Measurements from ENCODE around the gene KIF16B. TPM values are rescaled to one million over a fixed set of nuclear protein-coding genes. Genes with fewer than 3 reads are reported as not detected.

KIF16B gene
- total RNA-seq, 1 donor from 2014 or later = 7.0 TPM

DNA sequence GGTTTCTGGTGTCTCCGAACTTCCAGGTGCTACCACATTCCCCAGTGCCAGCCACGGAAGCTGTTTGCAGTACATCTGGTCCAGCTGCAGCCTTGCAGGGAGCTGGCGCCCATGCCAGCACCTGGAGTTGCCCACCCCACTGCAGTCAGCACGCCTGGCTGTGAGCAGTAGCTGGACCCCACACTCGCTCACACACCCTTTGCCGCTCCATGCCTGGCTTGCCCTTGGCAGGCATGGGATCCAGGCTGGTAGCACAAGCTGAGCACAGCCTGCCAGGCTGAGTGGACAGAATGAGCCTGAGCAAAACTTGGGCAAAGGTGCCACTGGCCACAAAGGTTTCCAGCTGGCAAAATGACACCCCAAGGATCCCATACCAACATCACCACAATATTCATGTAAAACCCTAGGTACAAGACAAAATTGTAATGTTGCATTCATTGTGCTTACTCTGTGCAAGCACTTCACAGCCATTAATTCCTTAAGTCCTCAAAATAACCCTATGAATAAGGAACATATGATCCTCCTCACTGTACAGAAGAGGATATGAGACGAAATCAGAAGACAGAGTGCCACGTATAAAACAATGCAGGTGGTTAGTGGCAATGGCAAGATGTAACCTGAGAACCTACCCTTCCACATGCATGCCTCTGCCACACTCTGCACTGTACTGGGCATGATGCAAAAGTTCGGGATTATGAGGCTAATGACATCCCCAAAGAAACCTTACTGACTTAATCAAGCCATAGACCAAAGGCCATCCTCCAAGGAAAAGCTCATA is 18.3 kb downstream of the KIF16B start:
- DNase-seq (ENCODE audit: low read depth) = no peak
- no peaks in the 10 kb centered on the region for H3K79me2 ChIP-seq (ENCODE audit: insufficient read depth, low read length)
- H3K4me1 Mint-ChIP-seq (ENCODE audit: low read depth, unreplicated experiment) = peaks cover 7% of the 10 kb centered on the region
- H3K27me3 Mint-ChIP-seq (ENCODE audit: low read depth, unreplicated experiment) = no peaks in the 10 kb centered on the region
- no peaks in the 10 kb centered on the region for H3K36me3 Mint-ChIP-seq (ENCODE audit: low read depth, unreplicated experiment)
- no peak for FAIRE-seq
- peaks cover 5% of the 10 kb centered on the region for H3K9me3 Mint-ChIP-seq (ENCODE audit: unreplicated experiment)
- no peaks in the 10 kb centered on the region for H3K9me3 ChIP-seq (ENCODE audit: insufficient read depth, low read depth, low read length)
- no peak overlapping the region for H3K4me2 ChIP-seq (ENCODE audit: low read length)
- peaks cover 33% of the 10 kb centered on the region for H4K20me1 ChIP-seq (ENCODE audit: insufficient read depth, low read length)
- H3K27ac Mint-ChIP-seq (ENCODE audit: unreplicated experiment) = no peak overlapping the region
- no peak overlapping the region for H3K27ac ChIP-seq (ENCODE audit: low read depth, low read length)
- no peak overlapping the region for H3K4me3 Mint-ChIP-seq (ENCODE audit: unreplicated experiment)
- H2AFZ ChIP-seq (ENCODE audit: low read depth, low read length) = no peak overlapping the region
- TF ChIP-seq, protein P1, sequence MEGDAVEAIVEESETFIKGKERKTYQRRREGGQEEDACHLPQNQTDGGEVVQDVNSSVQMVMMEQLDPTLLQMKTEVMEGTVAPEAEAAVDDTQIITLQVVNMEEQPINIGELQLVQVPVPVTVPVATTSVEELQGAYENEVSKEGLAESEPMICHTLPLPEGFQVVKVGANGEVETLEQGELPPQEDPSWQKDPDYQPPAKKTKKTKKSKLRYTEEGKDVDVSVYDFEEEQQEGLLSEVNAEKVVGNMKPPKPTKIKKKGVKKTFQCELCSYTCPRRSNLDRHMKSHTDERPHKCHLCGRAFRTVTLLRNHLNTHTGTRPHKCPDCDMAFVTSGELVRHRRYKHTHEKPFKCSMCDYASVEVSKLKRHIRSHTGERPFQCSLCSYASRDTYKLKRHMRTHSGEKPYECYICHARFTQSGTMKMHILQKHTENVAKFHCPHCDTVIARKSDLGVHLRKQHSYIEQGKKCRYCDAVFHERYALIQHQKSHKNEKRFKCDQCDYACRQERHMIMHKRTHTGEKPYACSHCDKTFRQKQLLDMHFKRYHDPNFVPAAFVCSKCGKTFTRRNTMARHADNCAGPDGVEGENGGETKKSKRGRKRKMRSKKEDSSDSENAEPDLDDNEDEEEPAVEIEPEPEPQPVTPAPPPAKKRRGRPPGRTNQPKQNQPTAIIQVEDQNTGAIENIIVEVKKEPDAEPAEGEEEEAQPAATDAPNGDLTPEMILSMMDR (IDR thresholded peaks at IDR 0.05; ENCODE audit: insufficient read depth, low read depth, low read length) = no peak
- no peak for TF ChIP-seq EZH2 (IDR thresholded peaks at IDR 0.05; ENCODE audit: insufficient read depth, low read length)
- no peak overlapping the region for H3K4me3 ChIP-seq (ENCODE audit: insufficient read depth, low read depth, low read length)
- H3K36me3 ChIP-seq (ENCODE audit: insufficient read depth, low read length) = no peaks in the 10 kb centered on the region
- H3K27me3 ChIP-seq (ENCODE audit: insufficient read depth, low read length) = no peaks in the 10 kb centered on the region
- H3K4me1 ChIP-seq (ENCODE audit: insufficient read depth, low read length) = no peaks in the 10 kb centered on the region
- no peak overlapping the region for H3K9ac ChIP-seq (ENCODE audit: low read length)

DNA sequence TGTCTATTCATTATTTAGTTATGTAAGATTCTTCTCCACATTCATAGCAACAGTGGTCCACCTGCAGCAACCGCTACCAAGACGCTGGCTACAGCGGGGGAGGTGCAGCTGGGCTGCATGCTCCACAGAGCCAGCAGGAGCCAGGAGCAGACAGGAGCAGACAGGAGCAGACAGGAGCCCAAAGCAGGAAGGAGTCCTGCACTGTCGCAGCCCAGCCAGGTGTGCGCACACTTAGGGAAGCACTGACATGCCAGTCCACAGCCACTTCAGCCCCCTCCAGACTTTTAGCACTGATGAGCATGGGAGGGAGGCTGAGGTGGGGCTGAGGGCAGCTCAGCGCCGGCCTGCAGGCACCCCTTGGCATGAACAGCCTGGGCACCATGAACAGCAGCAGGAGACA is 19.6 kb downstream of the KIF16B start:
- H3K4me1 ChIP-seq (ENCODE audit: insufficient read depth, low read length) = no peaks in the 10 kb centered on the region
- H3K27me3 Mint-ChIP-seq (ENCODE audit: low read depth, unreplicated experiment) = no peaks in the 10 kb centered on the region
- no peak overlapping the region for H3K9ac ChIP-seq (ENCODE audit: low read length)
- DNase-seq (ENCODE audit: low read depth) (no peak), FAIRE-seq (no peak)
- no peak for TF ChIP-seq EZH2 (IDR thresholded peaks at IDR 0.05; ENCODE audit: insufficient read depth, low read length)
- TF ChIP-seq, protein P1 (IDR thresholded peaks at IDR 0.05; ENCODE audit: insufficient read depth, low read depth, low read length) = no peak
- H3K36me3 Mint-ChIP-seq (ENCODE audit: low read depth, unreplicated experiment) = no peaks in the 10 kb centered on the region
- H3K9me3 Mint-ChIP-seq (ENCODE audit: unreplicated experiment) = peaks cover 5% of the 10 kb centered on the region
- H3K27me3 ChIP-seq (ENCODE audit: insufficient read depth, low read length) = no peaks in the 10 kb centered on the region
- H3K9me3 ChIP-seq (ENCODE audit: insufficient read depth, low read depth, low read length) = no peaks in the 10 kb centered on the region
- no peak overlapping the region for H3K27ac ChIP-seq (ENCODE audit: low read depth, low read length)
- no peaks in the 10 kb centered on the region for H3K36me3 ChIP-seq (ENCODE audit: insufficient read depth, low read length)
- H3K4me2 ChIP-seq (ENCODE audit: low read length) = no peak overlapping the region
- H4K20me1 ChIP-seq (ENCODE audit: insufficient read depth, low read length) = peaks cover 33% of the 10 kb centered on the region
- no peak overlapping the region for H3K27ac Mint-ChIP-seq (ENCODE audit: unreplicated experiment)
- no peak overlapping the region for H3K4me3 ChIP-seq (ENCODE audit: insufficient read depth, low read depth, low read length)
- no peak overlapping the region for H3K4me3 Mint-ChIP-seq (ENCODE audit: unreplicated experiment)
- H2AFZ ChIP-seq (ENCODE audit: low read depth, low read length) = no peak overlapping the region
- no peaks in the 10 kb centered on the region for H3K79me2 ChIP-seq (ENCODE audit: insufficient read depth, low read length)
- H3K4me1 Mint-ChIP-seq (ENCODE audit: low read depth, unreplicated experiment) = peaks cover 7% of the 10 kb centered on the region

GRCh38 chr20:16553101-16553500 is 20.1 kb downstream of the KIF16B start:
- peaks cover 7% of the 10 kb centered on the region for H3K4me1 Mint-ChIP-seq (ENCODE audit: low read depth, unreplicated experiment)
- FAIRE-seq (no peak), DNase-seq (ENCODE audit: low read depth) (no peak)
- H3K79me2 ChIP-seq (ENCODE audit: insufficient read depth, low read length) = no peaks in the 10 kb centered on the region
- no peak overlapping the region for H3K4me3 Mint-ChIP-seq (ENCODE audit: unreplicated experiment)
- H3K9me3 ChIP-seq (ENCODE audit: insufficient read depth, low read depth, low read length) = no peaks in the 10 kb centered on the region
- no peaks in the 10 kb centered on the region for H3K36me3 Mint-ChIP-seq (ENCODE audit: low read depth, unreplicated experiment)
- no peaks in the 10 kb centered on the region for H3K27me3 ChIP-seq (ENCODE audit: insufficient read depth, low read length)
- no peak overlapping the region for H2AFZ ChIP-seq (ENCODE audit: low read depth, low read length)
- H3K4me3 ChIP-seq (ENCODE audit: insufficient read depth, low read depth, low read length) = no peak overlapping the region
- H3K27ac Mint-ChIP-seq (ENCODE audit: unreplicated experiment) = no peak overlapping the region
- peaks cover 5% of the 10 kb centered on the region for H3K9me3 Mint-ChIP-seq (ENCODE audit: unreplicated experiment)
- H3K27ac ChIP-seq (ENCODE audit: low read depth, low read length) = no peak overlapping the region
- no peak overlapping the region for H3K9ac ChIP-seq (ENCODE audit: low read length)
- peaks cover 36% of the 10 kb centered on the region for H4K20me1 ChIP-seq (ENCODE audit: insufficient read depth, low read length)
- no peaks in the 10 kb centered on the region for H3K36me3 ChIP-seq (ENCODE audit: insufficient read depth, low read length)
- TF ChIP-seq, protein P1 (IDR thresholded peaks at IDR 0.05; ENCODE audit: insufficient read depth, low read depth, low read length) = no peak
- no peak for TF ChIP-seq EZH2 (IDR thresholded peaks at IDR 0.05; ENCODE audit: insufficient read depth, low read length)
- no peak overlapping the region for H3K4me2 ChIP-seq (ENCODE audit: low read length)
- no peaks in the 10 kb centered on the region for H3K4me1 ChIP-seq (ENCODE audit: insufficient read depth, low read length)
- H3K27me3 Mint-ChIP-seq (ENCODE audit: low read depth, unreplicated experiment) = no peaks in the 10 kb centered on the region

Data from astrocyte (in vitro differentiated cells and primary cell).